GM12872 (cell line): ENCODE results near the gene EFCAB8.

Source experiments
- CTCF ChIP-seq: IDR thresholded peaks from 3 replicates; pipeline ENCODE4 v1.5.1; 2011; ENCODE audit warnings: low read depth, mild to moderate bottlenecking, low read length, moderate library complexity; ENCODE audit not compliant: insufficient read depth

Gene EFCAB8

GRCh38 chr20:32823078-32823477, 35.6 kb upstream of the EFCAB8 start:
- no peak for TF ChIP-seq CTCF

DNA sequence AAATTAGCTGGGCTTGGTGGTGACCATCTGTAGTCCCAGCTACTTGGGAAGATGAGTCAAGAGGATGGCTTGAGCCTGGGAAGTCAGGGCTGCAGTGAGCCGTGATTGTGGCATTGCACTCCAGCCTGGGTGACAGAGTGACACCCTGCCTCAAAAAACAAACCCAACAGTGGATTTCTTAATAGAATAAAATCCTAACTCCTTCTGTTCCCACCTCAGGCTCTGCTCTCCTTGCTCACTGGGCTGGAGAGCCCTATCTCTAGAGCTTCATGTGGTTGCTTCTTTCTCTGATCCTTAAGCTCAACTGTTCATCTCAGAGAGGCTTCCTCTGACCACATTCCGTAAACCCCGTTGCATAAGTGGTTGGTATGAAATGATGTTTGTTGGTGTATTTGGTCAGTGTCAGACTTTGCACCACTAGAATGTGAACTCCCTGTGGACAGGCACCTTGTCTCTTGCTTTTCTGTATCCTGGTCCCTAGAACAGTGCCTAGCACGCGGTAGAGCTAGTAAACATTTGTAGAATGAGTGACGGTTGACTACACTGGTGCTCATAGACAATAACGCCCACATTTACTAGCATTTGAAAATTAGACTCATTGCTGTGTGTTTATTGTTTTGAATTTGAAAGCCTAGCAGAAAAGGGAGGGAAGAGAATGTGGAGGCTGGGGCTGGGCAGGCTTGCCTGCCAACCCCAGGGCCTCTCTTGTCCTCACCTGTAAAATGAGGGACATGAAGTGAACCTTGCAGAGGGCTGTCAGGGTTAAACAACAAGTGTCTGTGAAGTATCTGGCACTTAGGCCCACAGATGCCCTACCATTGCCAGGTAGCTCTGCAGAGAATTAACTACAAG, 34.8 kb upstream of the EFCAB8 start:
- TF ChIP-seq CTCF, result no peak

DNA sequence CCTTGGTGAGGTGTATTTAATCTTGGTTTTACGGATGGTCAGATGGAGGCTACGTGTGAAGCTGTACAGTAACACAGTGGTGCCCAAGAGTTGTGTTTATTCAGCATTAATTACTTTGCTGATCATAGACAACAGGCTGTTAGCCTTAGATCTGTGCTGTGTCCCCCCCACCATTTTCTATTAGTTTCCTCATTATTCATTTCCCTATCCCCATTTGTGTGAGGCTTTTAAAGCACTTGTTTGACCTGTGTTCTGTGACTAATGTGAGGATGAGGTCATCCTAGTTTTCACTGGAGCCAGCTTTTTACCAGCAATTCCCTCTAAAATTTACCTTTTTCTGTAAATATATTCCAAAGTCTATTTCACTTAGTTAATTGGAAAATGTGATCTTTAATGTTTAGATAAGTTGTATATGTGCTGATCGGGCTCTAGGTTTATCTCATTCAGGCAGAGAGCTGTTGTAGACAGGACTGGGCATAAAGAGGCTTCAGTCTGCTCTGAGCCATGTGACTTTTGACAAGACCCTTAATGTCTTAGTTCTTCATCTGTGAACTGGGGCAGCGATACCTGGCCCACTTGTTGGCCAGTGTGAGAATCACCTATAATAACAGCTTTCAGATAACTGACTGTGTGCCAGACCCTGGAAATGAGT, 30.6 kb upstream of the EFCAB8 start:
- TF ChIP-seq CTCF, result no peak

DNA sequence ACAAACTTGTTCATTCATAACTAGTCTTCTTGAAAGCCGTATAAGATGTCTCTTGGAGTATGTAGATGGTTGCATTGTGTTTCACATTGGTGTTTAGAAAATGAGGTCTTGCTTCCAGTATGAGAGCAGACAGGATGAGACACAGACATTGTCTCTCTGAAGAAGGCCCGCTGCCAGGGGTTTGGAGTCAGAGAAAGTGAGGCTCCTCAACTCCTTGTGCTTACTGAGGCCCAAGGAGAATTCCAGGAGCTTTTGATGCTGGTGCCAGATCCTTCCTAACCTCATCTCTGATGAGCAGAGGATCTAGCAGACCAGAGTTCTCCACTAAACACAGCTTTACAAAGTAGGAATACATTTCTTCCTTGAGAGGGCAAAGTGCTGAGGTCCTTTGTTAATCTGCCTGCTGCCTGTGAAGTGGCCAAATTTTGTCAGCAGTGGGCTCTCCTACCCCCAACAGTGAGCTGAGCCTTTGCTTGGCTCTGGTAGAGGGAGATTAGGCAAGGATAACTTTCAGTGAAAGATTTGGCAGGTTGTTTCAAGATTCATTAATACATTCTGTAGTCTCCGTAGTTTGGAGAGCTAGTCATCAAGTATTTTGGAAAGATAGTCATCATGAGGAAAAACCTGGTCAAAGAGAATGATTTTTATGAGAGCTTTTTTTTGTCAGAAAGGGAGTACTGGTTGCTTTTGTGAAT, 29.3 kb upstream of the EFCAB8 start:
- TF ChIP-seq CTCF, result no peak

- no peak for TF ChIP-seq CTCF
These were observed 28.3 kb upstream of the EFCAB8 start for GRCh38 chr20:32830437-32830836.

DNA sequence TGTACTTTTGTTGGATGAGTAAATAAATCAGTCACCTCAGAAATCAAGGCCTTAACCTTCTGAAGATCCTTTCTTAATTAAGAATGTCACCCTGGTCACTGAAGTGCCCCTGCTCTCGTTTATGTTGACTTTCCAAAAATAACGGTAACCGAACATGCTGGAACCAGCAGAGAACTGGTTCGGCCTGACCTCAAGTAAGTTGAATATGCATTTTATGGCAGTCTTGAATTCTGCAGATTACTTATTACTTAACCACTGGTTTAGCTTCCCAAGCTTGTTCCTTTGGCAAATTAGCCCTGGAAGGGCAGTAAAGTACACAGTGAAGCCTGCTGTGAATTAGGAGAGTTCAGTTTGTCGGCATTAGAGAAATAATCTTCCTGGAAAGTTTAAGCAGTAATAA, 26.7 kb upstream of the EFCAB8 start:
- TF ChIP-seq CTCF, result no peak

GRCh38 chr20:32832664-32833063, 26.1 kb upstream of the EFCAB8 start:
- TF ChIP-seq CTCF, result no peak
